Testis (tissue), 2 donors: ENCODE data around the gene NOX4.

Experiments
- POLR2A ChIP-seq: fragments of 450-650 bp; IDR thresholded peaks from one replicate; pipeline ENCODE4 v1.6.1; 2017; ENCODE audit warnings: antibody characterized with exemption, mild to moderate bottlenecking, moderate library complexity
- TF ChIP-seq, protein P1 (sequence below), 3 experiments: fragments of 450-650 bp in 2 of 3; fragments of 200-600 bp in 1 of 3; sonication (generic) in 1 of 3; IDR thresholded peaks; one replicate each; pipeline ENCODE4 v1.5.1; 2016 to 2019; ENCODE audit warnings: antibody characterized with exemption in 3 of 3, mild to moderate bottlenecking in 2 of 3, moderate library complexity in 1 of 3

DNA sequence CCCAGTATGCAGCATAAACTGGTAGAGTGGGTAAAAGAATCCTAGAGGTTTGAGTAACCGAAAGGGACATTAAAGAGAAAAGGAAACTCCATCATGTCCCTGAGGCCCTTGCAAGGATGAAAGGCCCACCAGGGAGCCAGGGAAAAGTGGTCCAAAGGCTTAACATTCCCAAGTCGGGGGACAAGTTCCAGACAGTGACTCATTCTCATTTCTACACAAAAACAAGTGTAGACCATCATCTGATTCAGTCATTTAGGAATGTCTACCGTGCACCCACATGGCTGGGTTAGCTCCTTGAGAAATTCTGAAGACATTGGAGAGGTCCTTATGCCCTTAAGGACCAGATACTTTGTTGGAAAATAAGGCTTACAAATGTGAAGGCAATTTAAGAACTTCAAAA lies 4.8 kb upstream of the NOX4 start:
- TF ChIP-seq, protein P1, sequence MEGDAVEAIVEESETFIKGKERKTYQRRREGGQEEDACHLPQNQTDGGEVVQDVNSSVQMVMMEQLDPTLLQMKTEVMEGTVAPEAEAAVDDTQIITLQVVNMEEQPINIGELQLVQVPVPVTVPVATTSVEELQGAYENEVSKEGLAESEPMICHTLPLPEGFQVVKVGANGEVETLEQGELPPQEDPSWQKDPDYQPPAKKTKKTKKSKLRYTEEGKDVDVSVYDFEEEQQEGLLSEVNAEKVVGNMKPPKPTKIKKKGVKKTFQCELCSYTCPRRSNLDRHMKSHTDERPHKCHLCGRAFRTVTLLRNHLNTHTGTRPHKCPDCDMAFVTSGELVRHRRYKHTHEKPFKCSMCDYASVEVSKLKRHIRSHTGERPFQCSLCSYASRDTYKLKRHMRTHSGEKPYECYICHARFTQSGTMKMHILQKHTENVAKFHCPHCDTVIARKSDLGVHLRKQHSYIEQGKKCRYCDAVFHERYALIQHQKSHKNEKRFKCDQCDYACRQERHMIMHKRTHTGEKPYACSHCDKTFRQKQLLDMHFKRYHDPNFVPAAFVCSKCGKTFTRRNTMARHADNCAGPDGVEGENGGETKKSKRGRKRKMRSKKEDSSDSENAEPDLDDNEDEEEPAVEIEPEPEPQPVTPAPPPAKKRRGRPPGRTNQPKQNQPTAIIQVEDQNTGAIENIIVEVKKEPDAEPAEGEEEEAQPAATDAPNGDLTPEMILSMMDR (IDR thresholded peaks at IDR 0.05), result no peak
- no peak for TF ChIP-seq POLR2A
